Endothelial cell of umbilical vein (primary cell): ENCODE measurements around the gene MYD88. TPM values are rescaled to one million over a fixed set of nuclear protein-coding genes. Genes with fewer than 3 reads are reported as not detected.

Experiments
- BruUV-seq: library from RNA; stranded (reverse); fragments of 400-500 nt; replicated peaks from 2 replicates; lab custom pipeline; 2021; lab: Mats Ljungman, UMichigan
- CTCF ChIA-PET: fragments of 300-600, 350-600 bp; sonication (Branson Sonifier 250); formaldehyde crosslinking; loops from one replicate; lab custom pipeline; 2021; ENCODE audit warnings: antibody characterized with exemption, inconsistent platforms; lab: Charles Lee
- POLR2A ChIA-PET: fragments of 300-600, 350-600 bp; sonication (Branson Sonifier 250); formaldehyde crosslinking; loops from one replicate; lab custom pipeline; 2021; ENCODE audit warnings: antibody characterized with exemption, inconsistent platforms; lab: Charles Lee
- DNase-seq: peaks from one replicate; pipeline ENCODE4 v3.0.0-alpha.2; 2011; ENCODE audit warnings: low read depth, low spot score
- FAIRE-seq: peaks from 2 replicates; lab custom pipeline; 2011; peaks lifted over from hg19 to GRCh38; lab: Jason Lieb, UNC
- H2AFZ ChIP-seq: 2 replicates; pipeline ENCODE4 v1.6.0; 2012; ENCODE audit warnings: low read depth, low read length, control low read depth, inconsistent platforms
- H3K27ac ChIP-seq: 2 replicates; pipeline ENCODE4 v1.5.1; 2011; ENCODE audit warnings: low read depth, mild to moderate bottlenecking, control low read depth, low read length, moderate library complexity; ENCODE audit not compliant: insufficient read depth
- H3K27me3 ChIP-seq, 2 experiments: 2 replicates each; pipeline versions ENCODE4 v1.6.0 to v1.6.1; 2011; ENCODE audit warnings: low read length in 2 of 2, mixed read lengths in 1 of 2; ENCODE audit not compliant: control insufficient read depth in 2 of 2, insufficient read depth in 2 of 2
- H3K36me3 ChIP-seq, 2 experiments: 2 replicates in 1 of 2; 3 replicates in 1 of 2; pipeline ENCODE4 v1.5.1; 2011; ENCODE audit warnings: low read length in 2 of 2, mild to moderate bottlenecking in 1 of 2, moderate library complexity in 1 of 2; ENCODE audit not compliant: control insufficient read depth in 2 of 2, insufficient read depth in 2 of 2; ENCODE audit errors: extremely low read depth in 1 of 2
- H3K4me1 ChIP-seq: 3 replicates; pipeline ENCODE4 v1.5.1; 2011; ENCODE audit warnings: mild to moderate bottlenecking, low read length; ENCODE audit not compliant: control insufficient read depth, insufficient read depth; ENCODE audit errors: extremely low read depth
- H3K4me2 ChIP-seq: 2 replicates; pipeline ENCODE4 v1.6.1; 2011; ENCODE audit warnings: low read length, control low read depth, mixed read lengths; ENCODE audit not compliant: insufficient read depth
- H3K4me3 ChIP-seq, 3 experiments: fragments of 200-600 bp in 1 of 3; sonication (generic), shearing (Covaris generic) in 1 of 3; replicated peaks in 1 of 3; 2 replicates each; pipeline ENCODE4 v1.5.1; 2011 to 2016; ENCODE audit warnings: control low read depth in 3 of 3, low read length in 3 of 3, mild to moderate bottlenecking in 2 of 3, inconsistent platforms in 1 of 3, low read depth in 1 of 3, moderate library complexity in 1 of 3; ENCODE audit not compliant: insufficient read depth in 1 of 3
- H3K79me2 ChIP-seq: 2 replicates; pipeline ENCODE4 v1.6.0; 2012; ENCODE audit warnings: low read length, inconsistent platforms; ENCODE audit not compliant: control insufficient read depth, insufficient read depth
- H3K9ac ChIP-seq: replicated peaks from 2 replicates; pipeline ENCODE3; 2011; ENCODE audit warnings: low read length, control low read depth; ENCODE audit not compliant: insufficient read depth; ENCODE audit errors: extremely low read depth
- H3K9me1 ChIP-seq: replicated peaks from 3 replicates; pipeline ENCODE4 v1.6.0; 2011; ENCODE audit warnings: mild to moderate bottlenecking, low read length; ENCODE audit not compliant: control insufficient read depth, insufficient read depth; ENCODE audit errors: extremely low read depth
- H3K9me3 ChIP-seq: replicated peaks from 2 replicates; pipeline ENCODE4 v1.5.1; 2012; ENCODE audit warnings: low read length, inconsistent platforms; ENCODE audit not compliant: control insufficient read depth, insufficient read depth
- H4K20me1 ChIP-seq: replicated peaks from 2 replicates; pipeline ENCODE3; 2011; ENCODE audit warnings: mild to moderate bottlenecking, low read length; ENCODE audit not compliant: control insufficient read depth, insufficient read depth; ENCODE audit errors: extremely low read depth
- CTCF ChIP-seq, 2 donors: IDR thresholded peaks; 1 replicate in 1 of 2; 2 replicates in 1 of 2; pipeline ENCODE4 v1.5.1; 2011; ENCODE audit warnings: low read length in 2 of 2, mild to moderate bottlenecking in 2 of 2, moderate library complexity in 2 of 2, control low read depth in 1 of 2, inconsistent platforms in 1 of 2, low read depth in 1 of 2; ENCODE audit not compliant: insufficient read depth in 1 of 2; ENCODE audit errors: extremely low read depth in 1 of 2
- EZH2 ChIP-seq: IDR thresholded peaks from 2 replicates; pipeline ENCODE4 v1.6.1; 2012; ENCODE audit warnings: borderline replicate concordance, low read depth, mild to moderate bottlenecking, moderate library complexity, low read length, inconsistent platforms; ENCODE audit not compliant: severe bottlenecking
- FOS ChIP-seq: IDR thresholded peaks from 2 replicates; pipeline ENCODE4 v1.6.1; 2011; ENCODE audit warnings: mild to moderate bottlenecking, low read length, moderate library complexity, borderline replicate concordance; ENCODE audit not compliant: insufficient read depth
- GATA2 ChIP-seq: IDR thresholded peaks from 2 replicates; pipeline ENCODE4 v1.7.0; 2011; ENCODE audit warnings: low read depth, mild to moderate bottlenecking, moderate library complexity, mixed read lengths, low read length; ENCODE audit not compliant: insufficient read length, insufficient read depth
- JUN ChIP-seq: IDR thresholded peaks from 2 replicates; pipeline ENCODE4 v1.6.1; 2011; ENCODE audit warnings: borderline replicate concordance, low read depth; ENCODE audit not compliant: insufficient read length, insufficient read depth
- MAX ChIP-seq: IDR thresholded peaks from 2 replicates; pipeline ENCODE4 v1.6.1; 2011; ENCODE audit not compliant: insufficient read depth, insufficient read length
- MYC ChIP-seq: IDR thresholded peaks from one replicate; pipeline ENCODE4 v1.6.1; 2011; ENCODE audit warnings: mild to moderate bottlenecking, low read depth, low read length
- POLR2AphosphoS5 ChIP-seq: IDR thresholded peaks from 2 replicates; pipeline ENCODE4 v1.6.1; 2012; ENCODE audit warnings: low read depth, mild to moderate bottlenecking, control low read depth, low read length, moderate library complexity; ENCODE audit not compliant: insufficient read depth
- dilution Hi-C: fragments of 300-500 bp; cut with MboI; formaldehyde crosslinking; loops from one replicate; pipeline ENCODE4 v1.15.0; 2019; ENCODE audit warnings: low sequenced_read_pairs; ENCODE audit not compliant: extremely low pct_ligation_motif_present
- intact Hi-C: fragments of 100-400 bp; cut with micrococcal nuclease; formaldehyde crosslinking; loops from one replicate; pipeline ENCODE4 v1.10.0; 2022
- polyA plus RNA-seq, 4 experiments: library from polyadenylated mRNA; depleted of rRNA in 3 of 4; stranded (reverse) in 3 of 4; unstranded in 1 of 4; fragments of >200 nt; gene quantifications; 2 replicates each; pipeline versions ENCODE4 v1.2.1 to v1.2.3, GENCODE V29; 2011 to 2012; ENCODE audit warnings: missing spikeins in 1 of 4
- total RNA-seq: library from RNA; stranded (reverse); gene quantifications from 2 replicates; pipeline ENCODE4 v1.2.3, GENCODE V29; 2021

Gene MYD88
- total and polyA plus RNA-seq, 2 donors (not counting 3 experiments of a cell fraction or from before 2014, with no cell fraction given): 35.1 to 55.0 TPM

GRCh38 chr3:38139652-38140051, 1.2 kb downstream of the MYD88 start:
- dilution Hi-C loops: no loop called here
- peaks cover 11% of the 10 kb centered on the region for H3K79me2 ChIP-seq
- no peaks in the 10 kb centered on the region for H3K9me3 ChIP-seq
- no peak overlapping the region for H3K9ac ChIP-seq
- H3K4me1 ChIP-seq: peaks cover 24% of the 10 kb centered on the region
- H3K27ac ChIP-seq: no peak overlapping the region
- intact Hi-C loops: loop anchor here (5.0 to 10.0 kb wide), 6 partner anchors 93 to 515 kb away; partner anchors contain the start of gene EXOG
- BruUV-seq: no TSS peak
- H3K4me3 ChIP-seq: no peak overlapping the region
- DNase-seq: no peak
- H2AFZ ChIP-seq: no peak overlapping the region
- no peaks in the 10 kb centered on the region for H4K20me1 ChIP-seq
- peaks cover 0 to 14% of the 10 kb centered on the region in 2 experiments for H3K36me3 ChIP-seq
- H3K27me3 ChIP-seq: no peaks in the 10 kb centered on the region
- H3K9me1 ChIP-seq: no peaks in the 10 kb centered on the region
- FAIRE-seq: no peak
- TF ChIP-seq JUN (no peak), EZH2 (no peak), MYC (no peak), POLR2AphosphoS5 (no peak), CTCF (IDR thresholded peaks at IDR 0.05; ENCODE audit: extremely low read depth in 1 of 2, insufficient read depth in 1 of 2, low read depth in 1 of 2, low read length in 2 of 2) (no peak), FOS (no peak), GATA2 (no peak), MAX (no peak)
- POLR2A ChIA-PET: interaction anchor here (0.9 kb wide), 1 partner anchor 25 kb away, joined by 3 read pairs; the partner anchor contains the start of gene OXSR1
- H3K4me2 ChIP-seq: peak overlapping the region; percentile 62
- CTCF ChIA-PET: interaction anchor here (0.7 to 4.5 kb wide), 5 partner anchors 25 to 512 kb away, joined by 3 to 43 read pairs (median 3); partner anchors contain the start of genes OXSR1 and XYLB
